Measurements from ENCODE around the gene ADGRG3. TPM values are rescaled to one million over a fixed set of nuclear protein-coding genes. Genes with fewer than 3 reads are reported as not detected.

Gene ADGRG3
- total RNA-seq, 2 experiments from 2014 or later: not detected

DNA sequence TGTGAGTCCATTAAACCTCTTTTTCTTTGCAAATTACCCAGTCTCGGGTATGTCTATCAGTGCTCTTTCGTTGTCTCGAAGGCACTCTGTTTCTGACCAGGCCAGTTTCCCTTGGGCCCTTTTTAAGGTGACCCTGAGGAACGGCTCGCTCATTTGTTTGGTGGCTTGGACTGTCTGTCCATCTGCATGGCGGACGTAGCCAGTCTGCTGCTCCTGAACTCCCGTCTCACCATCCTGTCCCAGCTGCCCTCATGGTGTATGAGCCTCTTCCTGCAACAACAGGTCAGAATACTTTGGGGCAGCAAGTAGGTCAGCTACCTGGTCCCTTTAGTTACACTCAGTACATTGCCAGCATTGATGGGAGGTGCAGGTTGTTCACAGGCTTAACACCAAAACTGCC, 45.5 kb downstream of the ADGRG3 start:
- no peak overlapping the region for H3K4me3 Mint-ChIP-seq
- ATAC-seq (no peak), DNase-seq (no peak)
- no peak overlapping the region for H3K27ac Mint-ChIP-seq
- intact Hi-C loops (cut with micrococcal nuclease): no loop called here
- POLR2A ChIA-PET: no interaction called here
- CTCF ChIA-PET: interaction anchor here (1.3 to 4.2 kb wide), 2 partner anchors 137 to 294 kb away, joined by 3 to 23 read pairs; no protein-coding TSS in a partner anchor
- TF ChIP-seq, protein P1, sequence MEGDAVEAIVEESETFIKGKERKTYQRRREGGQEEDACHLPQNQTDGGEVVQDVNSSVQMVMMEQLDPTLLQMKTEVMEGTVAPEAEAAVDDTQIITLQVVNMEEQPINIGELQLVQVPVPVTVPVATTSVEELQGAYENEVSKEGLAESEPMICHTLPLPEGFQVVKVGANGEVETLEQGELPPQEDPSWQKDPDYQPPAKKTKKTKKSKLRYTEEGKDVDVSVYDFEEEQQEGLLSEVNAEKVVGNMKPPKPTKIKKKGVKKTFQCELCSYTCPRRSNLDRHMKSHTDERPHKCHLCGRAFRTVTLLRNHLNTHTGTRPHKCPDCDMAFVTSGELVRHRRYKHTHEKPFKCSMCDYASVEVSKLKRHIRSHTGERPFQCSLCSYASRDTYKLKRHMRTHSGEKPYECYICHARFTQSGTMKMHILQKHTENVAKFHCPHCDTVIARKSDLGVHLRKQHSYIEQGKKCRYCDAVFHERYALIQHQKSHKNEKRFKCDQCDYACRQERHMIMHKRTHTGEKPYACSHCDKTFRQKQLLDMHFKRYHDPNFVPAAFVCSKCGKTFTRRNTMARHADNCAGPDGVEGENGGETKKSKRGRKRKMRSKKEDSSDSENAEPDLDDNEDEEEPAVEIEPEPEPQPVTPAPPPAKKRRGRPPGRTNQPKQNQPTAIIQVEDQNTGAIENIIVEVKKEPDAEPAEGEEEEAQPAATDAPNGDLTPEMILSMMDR (IDR thresholded peaks at IDR 0.05): no peak
- H3K9me3 Mint-ChIP-seq: no peaks in the 10 kb centered on the region
- peaks cover 1% of the 10 kb centered on the region for H3K27me3 Mint-ChIP-seq
- H3K36me3 Mint-ChIP-seq (ENCODE audit: low read depth): no peaks in the 10 kb centered on the region
- H3K4me1 Mint-ChIP-seq (ENCODE audit: low read depth): no peaks in the 10 kb centered on the region

DNA sequence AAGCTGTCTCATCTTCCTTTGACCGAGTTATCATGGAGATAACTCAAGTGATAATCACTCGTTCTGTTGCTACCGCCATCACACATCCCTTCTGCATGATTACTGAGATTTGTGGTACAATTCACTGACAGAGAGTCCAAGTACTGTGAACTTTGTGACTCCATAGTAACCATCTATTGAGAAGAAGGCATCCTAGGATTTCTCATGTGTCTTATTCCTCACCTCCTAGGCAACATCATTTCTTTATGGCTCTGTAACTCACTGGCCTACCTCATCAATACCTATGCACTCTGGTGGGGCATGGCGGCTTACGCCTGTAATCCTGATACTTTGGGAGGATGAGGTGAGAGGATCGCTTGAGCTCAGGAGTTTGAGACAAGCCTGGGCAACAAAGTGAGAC, 45.9 kb downstream of the ADGRG3 start:
- Mint-ChIP-seq H3K9me3 (no peaks in the 10 kb centered on the region), H3K27me3 (peaks cover 1% of the 10 kb centered on the region), H3K4me3 (no peak overlapping the region), H3K27ac (no peak overlapping the region), H3K36me3 (ENCODE audit: low read depth) (no peaks in the 10 kb centered on the region), H3K4me1 (ENCODE audit: low read depth) (no peaks in the 10 kb centered on the region)
- ChIA-PET CTCF (interaction anchor here (1.3 to 4.2 kb wide), 2 partner anchors 138 to 295 kb away, joined by 3 to 23 read pairs; no protein-coding TSS in a partner anchor), POLR2A (no interaction called here)
- TF ChIP-seq, protein P1 (IDR thresholded peaks at IDR 0.05): no peak
- intact Hi-C loops (cut with micrococcal nuclease): no loop called here
- DNase-seq (no peak), ATAC-seq (no peak)

DNA sequence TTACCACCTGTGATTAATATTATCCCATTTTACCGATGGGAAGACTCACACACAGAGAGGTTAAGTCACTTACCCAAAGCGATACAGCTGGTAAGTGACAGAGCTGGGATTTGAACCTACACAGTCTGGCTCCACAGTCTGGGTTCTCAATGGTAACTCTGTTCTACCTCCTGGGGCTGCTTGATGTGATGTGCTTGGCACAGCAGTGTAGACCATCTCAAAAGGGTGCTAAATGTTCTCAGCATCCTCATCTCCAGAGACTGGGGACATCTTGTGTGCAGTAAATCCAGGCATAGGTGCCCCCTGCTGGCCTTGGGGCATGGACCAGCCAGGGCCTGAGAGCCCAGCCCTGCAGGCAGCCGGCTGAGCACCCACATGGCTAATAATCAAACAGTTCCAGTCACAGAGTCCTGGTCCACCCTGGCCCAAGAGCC, 52.1 kb downstream of the ADGRG3 start:
- TF ChIP-seq, protein P1 (IDR thresholded peaks at IDR 0.05): peak; percentile 33
- H3K27me3 Mint-ChIP-seq: no peaks in the 10 kb centered on the region
- ATAC-seq (peak; percentile 94), DNase-seq (peak; percentile 78)
- no peak overlapping the region for H3K4me3 Mint-ChIP-seq
- no peak overlapping the region for H3K27ac Mint-ChIP-seq
- CTCF ChIA-PET: interaction anchor here (1.0 to 1.2 kb wide), 3 partner anchors 71 to 144 kb away, joined by 3 to 7 read pairs (median 3); no protein-coding TSS in a partner anchor
- H3K9me3 Mint-ChIP-seq: no peaks in the 10 kb centered on the region
- intact Hi-C loops (cut with micrococcal nuclease): loop anchor here (10.0 kb wide), 1 partner anchor 145 kb away; no protein-coding TSS in a partner anchor
- POLR2A ChIA-PET: no interaction called here
- H3K4me1 Mint-ChIP-seq (ENCODE audit: low read depth): peaks cover 2% of the 10 kb centered on the region
- H3K36me3 Mint-ChIP-seq (ENCODE audit: low read depth): no peaks in the 10 kb centered on the region

DNA sequence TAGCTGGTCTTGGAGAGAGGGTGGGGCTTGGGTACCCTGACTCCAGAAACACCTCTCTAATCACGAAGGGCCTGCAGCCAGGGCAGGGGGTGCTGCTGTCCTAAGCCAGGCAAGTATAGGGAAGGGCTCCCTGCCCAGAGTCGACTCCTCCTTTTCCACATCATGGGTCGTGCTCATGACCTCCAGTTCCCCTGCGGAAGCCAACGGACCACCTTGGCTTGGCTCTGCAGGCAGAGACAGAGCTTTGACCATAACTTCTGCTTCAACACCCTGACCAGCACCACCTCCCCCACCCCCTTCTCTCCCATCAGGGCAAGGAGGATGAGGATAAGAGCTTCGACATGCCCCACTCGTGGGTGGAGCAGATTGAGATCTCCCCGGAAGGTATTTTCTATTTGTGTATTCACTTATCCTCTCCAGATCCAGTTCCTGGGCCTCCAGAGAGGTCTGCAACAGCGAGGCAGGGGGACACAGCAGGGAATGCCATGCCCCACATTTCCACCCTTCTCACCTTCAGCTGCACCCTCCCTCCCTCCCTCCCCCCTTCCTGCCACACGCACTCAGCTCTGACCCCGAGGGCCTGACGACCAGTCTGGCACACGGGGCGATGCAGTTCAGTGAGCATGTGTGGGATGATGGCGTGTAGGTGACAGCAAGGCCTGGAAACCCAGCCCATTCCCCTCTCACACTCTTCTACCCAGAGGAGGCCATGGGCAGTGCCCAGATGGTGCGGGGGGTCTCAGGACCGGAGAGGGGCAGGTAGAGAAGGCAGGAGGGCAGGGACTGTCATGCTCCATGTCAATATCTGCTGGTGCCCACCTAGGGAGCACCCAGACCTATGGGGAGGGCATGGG, 53.5 kb downstream of the ADGRG3 start:
- intact Hi-C loops (cut with micrococcal nuclease): loop anchor here (10.0 kb wide), 1 partner anchor 147 kb away; no protein-coding TSS in a partner anchor
- no peak for DNase-seq
- Mint-ChIP-seq H3K27me3 (no peaks in the 10 kb centered on the region), H3K4me1 (ENCODE audit: low read depth) (peaks cover 2% of the 10 kb centered on the region), H3K4me3 (no peak overlapping the region), H3K9me3 (no peaks in the 10 kb centered on the region), H3K27ac (no peak overlapping the region), H3K36me3 (ENCODE audit: low read depth) (no peaks in the 10 kb centered on the region)
- CTCF ChIA-PET: no interaction called here
- TF ChIP-seq, protein P1 (IDR thresholded peaks at IDR 0.05): no peak
- POLR2A ChIA-PET: no interaction called here
- no peak for ATAC-seq

DNA sequence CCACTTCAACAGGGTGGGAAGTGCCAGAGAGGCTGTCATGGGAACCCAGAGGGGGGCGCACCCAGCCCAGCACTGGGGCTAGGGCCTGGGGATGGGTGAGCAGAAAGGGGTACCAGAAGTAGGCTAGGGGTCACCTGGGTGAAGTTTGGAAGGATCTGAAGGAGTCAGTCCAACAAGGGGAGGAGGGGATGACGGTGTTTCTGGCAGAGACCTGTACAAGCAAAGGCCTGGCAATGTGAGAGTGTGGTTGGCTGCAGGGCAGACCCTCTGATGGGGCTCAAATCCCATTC, 54.0 kb downstream of the ADGRG3 start:
- TF ChIP-seq, protein P1 (IDR thresholded peaks at IDR 0.05): no peak
- no peaks in the 10 kb centered on the region for H3K36me3 Mint-ChIP-seq (ENCODE audit: low read depth)
- no peak for ATAC-seq
- H3K27ac Mint-ChIP-seq: no peak overlapping the region
- intact Hi-C loops (cut with micrococcal nuclease): loop anchor here (10.0 kb wide), 1 partner anchor 147 kb away; no protein-coding TSS in a partner anchor
- H3K4me3 Mint-ChIP-seq: no peak overlapping the region
- CTCF ChIA-PET: interaction anchor here (1.3 kb wide), 1 partner anchor 137 kb away, joined by 3 read pairs; no protein-coding TSS in a partner anchor
- DNase-seq: no peak
- peaks cover 2% of the 10 kb centered on the region for H3K4me1 Mint-ChIP-seq (ENCODE audit: low read depth)
- no peaks in the 10 kb centered on the region for H3K27me3 Mint-ChIP-seq
- no peaks in the 10 kb centered on the region for H3K9me3 Mint-ChIP-seq
- POLR2A ChIA-PET: no interaction called here
